Mesothelial cell of epicardium (in vitro differentiated cells): ENCODE results near the gene FOXG1. TPM values are rescaled to one million over a fixed set of nuclear protein-coding genes. Genes with fewer than 3 reads are reported as not detected.

Experiments
- DNase-seq, 2 experiments: peaks; one replicate each; pipeline ENCODE4 v3.0.0; 2021; ENCODE audit warnings: low spot score in 2 of 2; ENCODE audit not compliant: unreplicated experiment in 2 of 2
- H3K27ac Mint-ChIP-seq: 2 replicates; pipeline ENCODE4 v1.8.0; 2021; ENCODE audit warnings: mixed read lengths
- H3K27me3 Mint-ChIP-seq: 2 replicates; pipeline ENCODE4 v1.8.0; 2021; ENCODE audit warnings: low read depth, mixed read lengths
- H3K36me3 Mint-ChIP-seq: 2 replicates; pipeline ENCODE4 v1.8.0; 2021; ENCODE audit warnings: mixed read lengths
- H3K4me1 Mint-ChIP-seq: 2 replicates; pipeline ENCODE4 v1.8.0; 2021; ENCODE audit warnings: mixed read lengths
- H3K4me3 Mint-ChIP-seq: 2 replicates; pipeline ENCODE4 v1.8.0; 2021; ENCODE audit warnings: mild to moderate bottlenecking, moderate library complexity, mixed read lengths
- H3K9me3 Mint-ChIP-seq: 2 replicates; pipeline ENCODE4 v1.8.0; 2021; ENCODE audit warnings: mixed read lengths
- total RNA-seq: library from RNA; stranded (reverse); gene quantifications from 3 replicates; pipeline ENCODE4 v1.2.1, GENCODE V29; 2021
- TF ChIP-seq, protein P1 (sequence below): fragments of 200-600 bp; sonication (generic); IDR thresholded peaks from one replicate; pipeline ENCODE4 v1.5.0; 2021; ENCODE audit warnings: antibody characterized with exemption; ENCODE audit not compliant: unreplicated experiment

The FOXG1 gene
- total RNA-seq, 1 donor from 2014 or later, result not detected

- no peak overlapping the region for H3K27ac Mint-ChIP-seq
- DNase-seq, result no peak
- peaks cover 12% of the 10 kb centered on the region for H3K4me1 Mint-ChIP-seq
- H3K36me3 Mint-ChIP-seq, result no peaks in the 10 kb centered on the region
- H3K4me3 Mint-ChIP-seq, result no peak overlapping the region
- TF ChIP-seq, protein P1, sequence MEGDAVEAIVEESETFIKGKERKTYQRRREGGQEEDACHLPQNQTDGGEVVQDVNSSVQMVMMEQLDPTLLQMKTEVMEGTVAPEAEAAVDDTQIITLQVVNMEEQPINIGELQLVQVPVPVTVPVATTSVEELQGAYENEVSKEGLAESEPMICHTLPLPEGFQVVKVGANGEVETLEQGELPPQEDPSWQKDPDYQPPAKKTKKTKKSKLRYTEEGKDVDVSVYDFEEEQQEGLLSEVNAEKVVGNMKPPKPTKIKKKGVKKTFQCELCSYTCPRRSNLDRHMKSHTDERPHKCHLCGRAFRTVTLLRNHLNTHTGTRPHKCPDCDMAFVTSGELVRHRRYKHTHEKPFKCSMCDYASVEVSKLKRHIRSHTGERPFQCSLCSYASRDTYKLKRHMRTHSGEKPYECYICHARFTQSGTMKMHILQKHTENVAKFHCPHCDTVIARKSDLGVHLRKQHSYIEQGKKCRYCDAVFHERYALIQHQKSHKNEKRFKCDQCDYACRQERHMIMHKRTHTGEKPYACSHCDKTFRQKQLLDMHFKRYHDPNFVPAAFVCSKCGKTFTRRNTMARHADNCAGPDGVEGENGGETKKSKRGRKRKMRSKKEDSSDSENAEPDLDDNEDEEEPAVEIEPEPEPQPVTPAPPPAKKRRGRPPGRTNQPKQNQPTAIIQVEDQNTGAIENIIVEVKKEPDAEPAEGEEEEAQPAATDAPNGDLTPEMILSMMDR, result no peak
- no peaks in the 10 kb centered on the region for H3K9me3 Mint-ChIP-seq
- peaks cover 99% of the 10 kb centered on the region for H3K27me3 Mint-ChIP-seq
Observed at GRCh38 chr14:28782301-28782700, 15.7 kb downstream of the FOXG1 start.

DNA sequence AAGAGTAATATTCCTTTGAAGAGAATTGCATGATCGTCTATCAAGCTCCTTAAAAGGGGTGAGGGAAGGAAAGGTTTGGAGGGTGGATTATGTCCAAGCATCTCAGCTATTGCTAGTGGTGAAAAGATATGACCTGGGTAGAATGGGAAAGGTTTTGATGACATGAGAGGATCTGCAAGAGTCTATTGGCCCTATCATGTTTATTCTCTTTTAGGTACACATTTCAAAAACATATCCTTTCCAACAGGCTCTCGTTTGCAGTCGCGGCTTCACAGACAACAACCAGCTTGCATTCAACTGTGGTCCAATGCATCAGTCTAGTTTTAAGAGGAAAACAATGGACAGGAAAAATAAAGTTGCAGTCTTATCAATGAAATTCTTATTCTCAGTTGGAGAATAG lies 17.1 kb downstream of the FOXG1 start:
- TF ChIP-seq, protein P1, result no peak
- DNase-seq, result no peak
- H3K36me3 Mint-ChIP-seq, result no peaks in the 10 kb centered on the region
- no peaks in the 10 kb centered on the region for H3K9me3 Mint-ChIP-seq
- H3K27me3 Mint-ChIP-seq, result peaks cover 97% of the 10 kb centered on the region
- H3K4me1 Mint-ChIP-seq, result peaks cover 12% of the 10 kb centered on the region
- no peak overlapping the region for H3K4me3 Mint-ChIP-seq
- no peak overlapping the region for H3K27ac Mint-ChIP-seq

GRCh38 chr14:28784096-28785048 lies 17.8 kb downstream of the FOXG1 start:
- TF ChIP-seq, protein P1, result no peak
- Mint-ChIP-seq H3K4me1 (peaks cover 12% of the 10 kb centered on the region), H3K27me3 (peaks cover 95% of the 10 kb centered on the region), H3K36me3 (no peaks in the 10 kb centered on the region), H3K27ac (no peak overlapping the region), H3K9me3 (no peaks in the 10 kb centered on the region), H3K4me3 (peak overlapping the region; percentile 54)
- DNase-seq, result no peak

DNA sequence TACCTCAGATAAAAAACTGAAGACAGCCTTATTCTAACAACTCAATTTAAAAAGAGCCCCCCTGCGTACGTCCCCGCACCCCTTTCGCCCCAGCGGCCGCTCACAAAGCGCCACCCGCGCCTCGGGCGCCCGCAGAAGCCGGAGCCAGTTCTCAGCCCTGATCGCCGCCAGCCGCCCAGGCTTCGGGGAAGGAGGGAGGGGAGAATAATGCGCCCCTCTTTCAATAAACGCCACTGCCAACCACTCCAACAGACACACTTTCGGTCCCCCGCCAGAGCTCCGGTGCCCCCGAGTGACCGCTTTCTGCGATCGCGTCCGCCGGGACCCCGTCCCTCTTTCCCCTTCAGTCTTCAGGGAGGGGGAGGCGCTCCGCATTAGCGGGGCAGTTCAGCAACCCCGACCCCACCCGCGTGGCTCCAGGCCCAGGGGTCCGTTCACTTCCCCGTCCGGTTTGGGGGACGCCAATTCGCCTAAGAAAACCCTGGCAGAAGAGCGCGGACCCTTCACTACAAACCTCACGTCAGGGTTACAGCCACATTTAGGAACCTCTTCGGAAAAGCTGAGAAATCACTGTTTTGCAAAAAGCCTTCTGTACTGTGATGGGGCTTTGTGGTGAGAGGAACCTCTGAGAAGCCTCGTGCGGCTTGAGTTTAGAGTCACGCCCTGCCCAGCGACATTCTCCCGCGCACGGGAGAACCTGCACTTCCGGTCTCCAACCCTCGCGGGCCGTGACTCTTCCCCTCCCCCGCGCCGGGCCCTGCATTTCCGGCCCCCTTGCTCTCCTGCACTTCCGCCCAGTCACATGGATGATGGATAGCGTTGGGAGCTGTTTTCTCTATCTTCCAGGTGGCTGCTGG lies 18.7 kb downstream of the FOXG1 start:
- TF ChIP-seq, protein P1, result no peak

DNA sequence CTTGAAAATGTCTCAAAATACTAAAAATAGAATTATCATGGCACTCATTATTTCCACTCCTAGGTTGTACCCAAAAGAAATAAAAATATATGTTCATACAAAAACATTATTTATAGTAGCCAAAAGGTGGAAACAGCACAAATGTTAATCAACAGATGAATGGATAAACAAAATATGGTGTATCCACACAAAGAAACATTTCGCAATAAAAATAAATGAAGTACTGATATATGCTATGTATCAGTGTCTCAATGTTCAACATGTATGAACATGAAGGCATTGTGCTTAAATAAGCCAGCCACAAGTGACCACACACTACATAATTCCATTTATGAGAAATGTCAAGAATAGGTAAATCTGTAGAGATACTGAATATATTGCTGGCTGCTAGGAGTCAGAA lies 40.9 kb downstream of the FOXG1 start:
- Mint-ChIP-seq H3K27me3 (peaks cover 15% of the 10 kb centered on the region), H3K9me3 (peaks cover 3% of the 10 kb centered on the region), H3K4me1 (no peaks in the 10 kb centered on the region), H3K4me3 (no peak overlapping the region), H3K27ac (no peak overlapping the region), H3K36me3 (no peaks in the 10 kb centered on the region)
- DNase-seq, result no peak
- TF ChIP-seq, protein P1, result no peak

More for the DNA sequence above, 18.7 kb downstream of the FOXG1 start:
- Mint-ChIP-seq H3K27ac (no peak overlapping the region), H3K27me3 (peaks cover 92% of the 10 kb centered on the region), H3K9me3 (no peaks in the 10 kb centered on the region), H3K36me3 (no peaks in the 10 kb centered on the region), H3K4me3 (peak overlapping the region; percentile 54), H3K4me1 (peaks cover 12% of the 10 kb centered on the region)
- DNase-seq, result no peak
